ENCODE measurements around the gene HSPA4.

Gene HSPA4

DNA sequence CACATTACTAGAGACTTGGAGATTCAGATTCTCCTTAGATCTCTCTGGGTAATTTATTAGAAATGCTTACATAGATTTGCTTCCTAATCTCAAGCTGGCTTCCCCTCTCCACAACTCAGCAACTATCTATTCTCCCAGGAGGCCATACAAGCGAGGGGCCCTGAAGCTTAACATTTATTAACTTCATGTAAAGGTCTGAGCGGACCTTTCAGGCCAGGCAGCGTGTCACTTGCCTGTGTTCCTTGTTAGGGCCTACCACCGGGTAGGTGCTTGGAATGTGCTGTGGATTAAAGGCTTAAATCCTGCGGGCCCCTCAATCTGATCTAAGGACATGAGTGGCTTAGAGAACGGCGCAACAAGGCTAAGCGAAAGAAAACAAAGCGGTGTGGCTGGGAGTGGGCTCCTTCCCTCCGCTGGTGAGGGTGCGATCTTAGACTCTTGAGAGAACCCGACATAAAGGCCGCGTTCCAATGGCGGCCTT, 712 bp upstream of the HSPA4 start:
- Histone ChIP-seq H3K9me3 (ENCODE audit: control insufficient read depth, low read length) (no peaks in the 10 kb centered on the region), H3K4me3 (ENCODE audit: low read length) (peak overlapping the region; percentile 95), H3K27me3 (replicated peaks; ENCODE audit: control insufficient read depth, insufficient read depth, low read length) (no peaks in the 10 kb centered on the region), H3K36me3 (ENCODE audit: control insufficient read depth, insufficient read depth, low read length, severe bottlenecking) (no peaks in the 10 kb centered on the region), H3K9ac (ENCODE audit: low read length) (peak overlapping the region; percentile 97), H3K4me1 (ENCODE audit: control insufficient read depth, insufficient read depth, low read length) (peaks cover 19% of the 10 kb centered on the region)
- DNase-seq (ENCODE audit: low read depth), result no peak

DNA sequence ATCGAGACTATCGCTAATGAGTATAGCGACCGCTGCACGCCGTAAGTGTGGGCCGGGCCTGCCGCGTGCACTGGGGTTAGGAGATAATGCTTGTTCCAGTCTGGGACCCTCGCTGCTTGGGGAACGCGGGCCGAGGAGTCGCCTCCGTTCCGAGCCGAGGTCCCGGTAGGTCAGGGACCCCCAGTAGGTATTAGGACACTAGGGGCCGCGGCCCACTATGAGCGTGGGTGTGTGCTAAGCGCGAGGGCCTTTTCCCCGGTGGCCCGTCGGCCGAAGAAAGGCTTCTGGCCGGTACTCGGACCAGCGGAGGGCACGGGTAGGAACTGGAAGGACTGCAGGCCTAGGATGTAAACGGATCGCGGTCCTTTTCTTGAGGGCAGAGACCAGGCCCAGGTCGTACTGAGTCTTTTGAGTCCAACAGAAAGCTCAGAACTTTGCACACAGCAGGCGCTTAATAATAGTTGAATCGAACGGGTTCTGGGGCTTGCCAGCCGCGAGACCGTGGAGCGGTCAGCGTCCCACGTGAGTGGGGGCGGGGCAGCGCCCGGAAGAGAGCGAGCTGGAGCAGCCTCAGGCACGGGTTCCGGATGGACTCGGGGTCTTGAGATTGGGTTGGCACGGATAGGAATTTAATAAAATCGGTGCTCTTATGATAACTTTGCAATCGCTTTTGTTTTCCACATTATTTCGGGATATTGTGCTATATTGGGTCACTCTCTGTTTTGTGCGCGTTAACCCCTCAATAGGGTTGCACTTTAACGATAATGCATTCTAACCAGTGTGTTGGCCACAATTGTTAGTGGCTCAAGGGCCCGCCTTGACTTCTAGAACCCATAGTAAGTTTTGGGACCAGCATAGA, 733 bp downstream of the HSPA4 start:
- H3K9me3 ChIP-seq (ENCODE audit: control insufficient read depth, low read length), result no peaks in the 10 kb centered on the region
- H3K9ac ChIP-seq (ENCODE audit: low read length), result peak overlapping the region; percentile 97
- no peaks in the 10 kb centered on the region for H3K27me3 ChIP-seq (replicated peaks; ENCODE audit: control insufficient read depth, insufficient read depth, low read length)
- H3K4me3 ChIP-seq (ENCODE audit: low read length), result peak overlapping the region; percentile 95
- DNase-seq (ENCODE audit: low read depth), result peak; percentile 78
- peaks cover 28% of the 10 kb centered on the region for H3K4me1 ChIP-seq (ENCODE audit: control insufficient read depth, insufficient read depth, low read length)
- no peaks in the 10 kb centered on the region for H3K36me3 ChIP-seq (ENCODE audit: control insufficient read depth, insufficient read depth, low read length, severe bottlenecking)

DNA sequence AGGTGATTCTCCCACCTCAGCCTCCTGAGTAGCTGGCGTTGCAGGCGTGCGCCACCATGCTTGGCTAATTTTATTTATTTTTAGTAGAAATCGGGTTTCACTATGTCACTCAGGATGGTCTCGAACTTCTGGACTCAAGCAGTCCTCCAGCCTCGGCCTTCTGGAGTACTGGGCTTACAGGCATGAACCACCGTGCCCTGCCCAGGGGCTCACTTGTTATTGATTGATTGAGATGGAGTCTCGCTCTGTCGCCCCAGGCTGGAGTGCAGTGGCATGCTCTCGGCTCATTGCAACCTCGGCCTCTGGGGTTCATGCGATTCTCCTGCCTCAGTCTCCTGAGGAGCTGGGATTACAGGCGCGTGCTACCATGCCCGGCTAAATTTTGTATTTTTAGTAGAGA, 1.6 kb downstream of the HSPA4 start:
- no peaks in the 10 kb centered on the region for H3K27me3 ChIP-seq (replicated peaks; ENCODE audit: control insufficient read depth, insufficient read depth, low read length)
- H3K4me3 ChIP-seq (ENCODE audit: low read length), result peak overlapping the region; percentile 95
- H3K36me3 ChIP-seq (ENCODE audit: control insufficient read depth, insufficient read depth, low read length, severe bottlenecking), result no peaks in the 10 kb centered on the region
- peak overlapping the region; percentile 97 for H3K9ac ChIP-seq (ENCODE audit: low read length)
- peaks cover 28% of the 10 kb centered on the region for H3K4me1 ChIP-seq (ENCODE audit: control insufficient read depth, insufficient read depth, low read length)
- no peak for DNase-seq (ENCODE audit: low read depth)
- H3K9me3 ChIP-seq (ENCODE audit: control insufficient read depth, low read length), result no peaks in the 10 kb centered on the region

DNA sequence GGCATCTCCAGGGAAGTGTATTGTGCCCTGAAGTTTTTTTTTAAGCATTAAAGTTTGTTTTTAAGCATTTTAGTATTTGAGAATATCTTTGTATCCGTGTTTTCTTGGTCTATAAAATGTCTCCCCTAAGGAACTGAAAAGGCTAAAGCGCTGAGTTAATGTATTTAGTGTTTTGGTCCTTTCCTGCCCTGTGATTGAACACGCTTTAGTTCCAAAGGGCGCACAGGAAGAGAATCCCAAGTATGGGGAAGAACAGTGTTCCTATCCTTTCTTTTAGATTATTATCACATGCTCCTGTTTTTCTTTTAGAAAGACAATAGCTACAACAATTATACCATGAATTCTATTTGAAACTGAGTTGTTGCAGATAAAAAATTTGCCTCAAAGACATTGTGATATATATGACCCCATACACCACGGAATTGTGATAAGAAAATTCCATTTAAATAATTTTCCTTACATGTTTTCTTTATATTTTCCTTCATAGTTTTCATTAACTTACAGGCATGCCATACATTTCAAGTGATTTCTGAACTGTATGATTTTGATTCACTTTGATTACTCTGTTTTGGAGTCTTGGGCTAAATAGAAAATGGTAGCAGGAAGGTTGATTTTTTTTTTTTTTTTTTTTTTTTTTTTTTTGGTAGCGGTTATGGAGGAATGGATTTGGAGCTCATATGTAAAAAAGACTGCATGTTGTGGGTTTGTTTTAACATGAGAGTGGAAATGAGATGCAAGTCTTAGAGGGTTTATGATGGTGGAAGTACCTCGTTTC, 3.1 kb downstream of the HSPA4 start:
- Histone ChIP-seq H3K4me3 (ENCODE audit: low read length) (no peak overlapping the region), H3K36me3 (ENCODE audit: control insufficient read depth, insufficient read depth, low read length, severe bottlenecking) (no peaks in the 10 kb centered on the region), H3K27me3 (replicated peaks; ENCODE audit: control insufficient read depth, insufficient read depth, low read length) (no peaks in the 10 kb centered on the region), H3K9me3 (ENCODE audit: control insufficient read depth, low read length) (no peaks in the 10 kb centered on the region), H3K9ac (ENCODE audit: low read length) (no peak overlapping the region), H3K4me1 (ENCODE audit: control insufficient read depth, insufficient read depth, low read length) (peaks cover 28% of the 10 kb centered on the region)
- DNase-seq (ENCODE audit: low read depth), result no peak

DNA sequence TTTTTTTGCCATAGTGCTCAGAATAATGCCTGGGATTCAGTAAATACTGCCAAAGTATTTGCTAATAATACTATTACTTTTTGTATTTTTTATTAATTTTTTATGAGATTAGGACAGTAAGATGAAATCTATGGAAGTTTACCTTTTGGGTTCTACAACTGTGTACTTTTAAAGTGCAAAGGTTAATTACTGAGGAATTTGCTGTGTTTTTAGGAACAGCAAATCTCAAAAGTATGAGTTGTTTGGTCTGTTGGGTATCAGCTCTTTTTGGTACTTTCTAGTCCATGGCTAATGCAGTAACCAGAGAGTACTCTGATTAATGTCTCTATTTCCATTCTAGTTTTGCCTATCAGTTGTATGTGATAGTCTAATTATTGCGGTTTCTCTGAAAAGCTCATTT, 5.1 kb downstream of the HSPA4 start:
- Histone ChIP-seq H3K36me3 (ENCODE audit: control insufficient read depth, insufficient read depth, low read length, severe bottlenecking) (no peaks in the 10 kb centered on the region), H3K9me3 (ENCODE audit: control insufficient read depth, low read length) (no peaks in the 10 kb centered on the region), H3K9ac (ENCODE audit: low read length) (no peak overlapping the region), H3K27me3 (replicated peaks; ENCODE audit: control insufficient read depth, insufficient read depth, low read length) (no peaks in the 10 kb centered on the region), H3K4me1 (ENCODE audit: control insufficient read depth, insufficient read depth, low read length) (peaks cover 19% of the 10 kb centered on the region), H3K4me3 (ENCODE audit: low read length) (no peak overlapping the region)
- no peak for DNase-seq (ENCODE audit: low read depth)

DNA sequence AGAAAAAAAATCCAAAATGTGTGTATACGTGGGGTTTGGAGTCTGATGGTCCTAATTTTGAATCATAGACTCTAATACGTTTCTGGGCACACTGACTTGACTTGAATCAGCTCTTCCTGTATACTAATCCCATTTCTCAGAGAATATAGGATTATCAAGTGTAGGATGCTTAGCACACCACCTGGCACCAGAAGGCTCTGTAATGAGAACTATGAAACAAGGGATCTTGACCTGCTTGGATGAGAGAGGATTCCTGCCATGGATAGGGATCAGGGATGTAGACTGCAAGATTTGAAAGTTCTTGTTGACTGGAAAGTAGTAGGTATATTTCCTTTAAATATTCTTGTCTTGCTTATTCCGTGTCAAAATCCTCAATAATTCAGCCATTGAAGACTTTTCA, 7.8 kb downstream of the HSPA4 start:
- no peaks in the 10 kb centered on the region for H3K27me3 ChIP-seq (replicated peaks; ENCODE audit: control insufficient read depth, insufficient read depth, low read length)
- no peaks in the 10 kb centered on the region for H3K9me3 ChIP-seq (ENCODE audit: control insufficient read depth, low read length)
- no peaks in the 10 kb centered on the region for H3K36me3 ChIP-seq (ENCODE audit: control insufficient read depth, insufficient read depth, low read length, severe bottlenecking)
- no peak overlapping the region for H3K4me3 ChIP-seq (ENCODE audit: low read length)
- no peak for DNase-seq (ENCODE audit: low read depth)
- peaks cover 19% of the 10 kb centered on the region for H3K4me1 ChIP-seq (ENCODE audit: control insufficient read depth, insufficient read depth, low read length)
- no peak overlapping the region for H3K9ac ChIP-seq (ENCODE audit: low read length)

DNA sequence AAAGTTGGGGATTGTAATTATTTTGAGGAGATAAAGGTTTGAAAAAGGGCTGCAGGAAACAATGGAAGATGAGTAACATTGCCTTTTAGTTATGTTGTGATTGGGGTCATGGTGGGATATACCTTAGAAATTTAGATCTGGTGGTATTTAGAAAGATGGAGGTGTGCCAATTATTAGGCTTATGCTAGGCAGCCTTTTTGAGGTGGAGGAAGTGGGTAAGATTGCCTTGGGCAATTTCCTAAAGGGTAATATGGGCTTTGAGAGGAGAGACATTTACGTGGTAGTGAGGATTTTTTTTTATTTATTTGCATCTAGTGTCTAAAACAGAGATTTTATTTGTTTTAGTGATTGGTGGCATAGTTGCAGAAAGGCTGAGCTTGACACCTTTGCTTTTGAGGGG, 10.5 kb downstream of the HSPA4 start:
- H3K27me3 ChIP-seq (replicated peaks; ENCODE audit: control insufficient read depth, insufficient read depth, low read length), result no peaks in the 10 kb centered on the region
- no peaks in the 10 kb centered on the region for H3K9me3 ChIP-seq (ENCODE audit: control insufficient read depth, low read length)
- no peak for DNase-seq (ENCODE audit: low read depth)
- peaks cover 3% of the 10 kb centered on the region for H3K4me1 ChIP-seq (ENCODE audit: control insufficient read depth, insufficient read depth, low read length)
- H3K4me3 ChIP-seq (ENCODE audit: low read length), result no peak overlapping the region
- no peak overlapping the region for H3K9ac ChIP-seq (ENCODE audit: low read length)
- H3K36me3 ChIP-seq (ENCODE audit: control insufficient read depth, insufficient read depth, low read length, severe bottlenecking), result peaks cover 17% of the 10 kb centered on the region

DNA sequence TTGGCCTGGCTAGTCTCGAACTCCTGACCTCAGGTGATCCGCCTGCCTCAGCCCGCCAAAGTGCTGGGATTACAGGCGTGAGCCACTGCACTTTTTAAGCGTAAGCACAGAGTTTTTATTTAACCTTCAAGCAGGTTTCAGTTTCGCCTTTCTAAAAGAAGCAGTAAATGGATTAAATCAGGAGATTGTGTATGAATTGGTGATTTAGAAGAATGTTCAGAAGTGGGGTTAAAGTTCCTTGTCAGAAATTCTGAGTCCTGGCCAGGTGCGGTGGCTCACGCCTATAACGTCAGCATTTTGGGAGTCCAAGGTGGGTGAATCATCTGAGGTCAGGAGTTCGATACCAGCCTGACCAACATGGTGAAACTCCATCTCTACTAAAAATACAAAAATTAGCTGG, 12.2 kb downstream of the HSPA4 start:
- Histone ChIP-seq H3K4me1 (ENCODE audit: control insufficient read depth, insufficient read depth, low read length) (no peaks in the 10 kb centered on the region), H3K9ac (ENCODE audit: low read length) (no peak overlapping the region), H3K27me3 (replicated peaks; ENCODE audit: control insufficient read depth, insufficient read depth, low read length) (no peaks in the 10 kb centered on the region), H3K9me3 (ENCODE audit: control insufficient read depth, low read length) (no peaks in the 10 kb centered on the region), H3K36me3 (ENCODE audit: control insufficient read depth, insufficient read depth, low read length, severe bottlenecking) (peaks cover 30% of the 10 kb centered on the region), H3K4me3 (ENCODE audit: low read length) (no peak overlapping the region)
- DNase-seq (ENCODE audit: low read depth), result no peak

DNA sequence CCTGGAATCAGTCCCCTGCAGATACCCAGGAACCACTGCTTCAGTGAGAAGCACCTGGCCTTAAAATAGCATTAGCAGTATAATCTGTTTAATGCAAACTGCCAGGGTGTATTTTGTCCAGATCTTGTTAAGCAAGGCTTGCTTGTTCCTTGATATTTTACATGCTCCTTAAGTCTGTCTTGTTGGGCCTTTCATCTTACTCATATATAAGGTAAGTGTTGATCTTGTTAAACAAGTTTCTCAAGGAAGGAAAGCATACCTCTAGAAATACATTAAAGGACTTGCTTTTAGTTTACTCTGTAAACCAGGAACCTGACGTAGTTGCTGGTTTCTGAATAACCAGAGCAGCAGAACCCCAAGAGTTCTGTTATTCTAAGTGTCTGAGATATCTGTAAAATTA, 13.7 kb downstream of the HSPA4 start:
- no peak for DNase-seq (ENCODE audit: low read depth)
- no peaks in the 10 kb centered on the region for H3K4me1 ChIP-seq (ENCODE audit: control insufficient read depth, insufficient read depth, low read length)
- H3K36me3 ChIP-seq (ENCODE audit: control insufficient read depth, insufficient read depth, low read length, severe bottlenecking), result peaks cover 43% of the 10 kb centered on the region
- no peak overlapping the region for H3K4me3 ChIP-seq (ENCODE audit: low read length)
- H3K9ac ChIP-seq (ENCODE audit: low read length), result no peak overlapping the region
- H3K27me3 ChIP-seq (replicated peaks; ENCODE audit: control insufficient read depth, insufficient read depth, low read length), result no peaks in the 10 kb centered on the region
- no peaks in the 10 kb centered on the region for H3K9me3 ChIP-seq (ENCODE audit: control insufficient read depth, low read length)

DNA sequence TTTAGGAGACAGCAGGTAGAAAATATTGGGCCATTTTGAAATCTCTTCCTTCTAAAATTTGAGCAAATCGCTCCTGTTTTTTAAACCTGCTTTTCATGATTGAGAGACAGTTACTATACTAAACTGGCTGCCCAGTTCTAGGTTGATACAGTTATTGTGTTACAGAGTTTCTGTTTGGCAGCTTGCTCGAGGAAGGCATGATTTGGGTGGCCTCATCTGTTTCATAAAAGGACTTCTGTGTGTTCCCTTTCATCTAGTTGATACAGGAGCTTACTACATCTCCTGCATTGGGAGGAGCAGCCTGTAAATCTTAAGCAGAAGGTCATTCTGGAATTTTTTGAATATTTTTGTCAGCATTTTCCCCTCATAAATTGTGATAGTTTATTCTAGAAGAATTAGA, 14.2 kb downstream of the HSPA4 start:
- Histone ChIP-seq H3K4me1 (ENCODE audit: control insufficient read depth, insufficient read depth, low read length) (no peaks in the 10 kb centered on the region), H3K27me3 (replicated peaks; ENCODE audit: control insufficient read depth, insufficient read depth, low read length) (no peaks in the 10 kb centered on the region), H3K9me3 (ENCODE audit: control insufficient read depth, low read length) (no peaks in the 10 kb centered on the region), H3K36me3 (ENCODE audit: control insufficient read depth, insufficient read depth, low read length, severe bottlenecking) (peaks cover 49% of the 10 kb centered on the region), H3K4me3 (ENCODE audit: low read length) (no peak overlapping the region), H3K9ac (ENCODE audit: low read length) (no peak overlapping the region)
- DNase-seq (ENCODE audit: low read depth), result no peak

DNA sequence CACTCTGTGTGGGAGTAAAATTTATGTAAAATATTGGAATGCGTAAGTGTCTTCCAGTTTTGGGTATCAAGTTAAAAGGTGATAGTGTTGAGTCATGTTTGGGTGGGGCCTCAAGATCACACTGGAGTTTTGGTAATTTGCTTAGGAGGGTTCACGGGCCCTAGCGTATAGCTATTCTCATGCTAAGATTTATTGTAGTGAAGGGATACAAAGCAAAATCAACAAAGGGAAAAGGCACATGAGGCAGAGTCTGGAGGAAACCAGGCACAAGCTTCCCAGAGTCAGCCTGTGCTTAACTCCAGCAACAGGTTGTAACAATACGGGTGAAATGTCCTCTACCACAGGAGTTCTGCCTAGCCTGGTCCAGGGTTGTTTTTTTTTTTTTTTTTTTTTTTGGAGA, 20.2 kb downstream of the HSPA4 start:
- Histone ChIP-seq H3K9ac (ENCODE audit: low read length) (no peak overlapping the region), H3K9me3 (ENCODE audit: control insufficient read depth, low read length) (no peaks in the 10 kb centered on the region), H3K4me1 (ENCODE audit: control insufficient read depth, insufficient read depth, low read length) (no peaks in the 10 kb centered on the region), H3K4me3 (ENCODE audit: low read length) (no peak overlapping the region), H3K27me3 (replicated peaks; ENCODE audit: control insufficient read depth, insufficient read depth, low read length) (no peaks in the 10 kb centered on the region), H3K36me3 (ENCODE audit: control insufficient read depth, insufficient read depth, low read length, severe bottlenecking) (peaks cover 80% of the 10 kb centered on the region)
- no peak for DNase-seq (ENCODE audit: low read depth)
